GM19099 (cell line): Measurements from ENCODE around the gene GPBAR1.

Experiments used
- POLR2A ChIP-seq: IDR thresholded peaks from 3 replicates; pipeline ENCODE4 v1.6.1; 2011; ENCODE audit warnings: low read depth; ENCODE audit not compliant: insufficient read length; ENCODE audit errors: extremely low read depth

GPBAR1 gene

GRCh38 chr2:218260166-218260565 lies 649 bp upstream of the GPBAR1 start:
- TF ChIP-seq POLR2A, result no peak

- TF ChIP-seq POLR2A, result no peak
Measured at GRCh38 chr2:218261423-218262236, 815 bp downstream of the GPBAR1 start.

- TF ChIP-seq POLR2A, result no peak
Measured at GRCh38 chr2:218262237-218262600, 1.4 kb downstream of the GPBAR1 start.

GRCh38 chr2:218262631-218263586 lies 2.1 kb downstream of the GPBAR1 start:
- no peak for TF ChIP-seq POLR2A

GRCh38 chr2:218263817-218264641 lies 3.2 kb downstream of the GPBAR1 start:
- no peak for TF ChIP-seq POLR2A

- TF ChIP-seq POLR2A, result no peak
Measured at GRCh38 chr2:218264773-218265561, 4.2 kb downstream of the GPBAR1 start.

- TF ChIP-seq POLR2A, result no peak
Measured at GRCh38 chr2:218265626-218266025, 4.8 kb downstream of the GPBAR1 start.

- no peak for TF ChIP-seq POLR2A
Measured at GRCh38 chr2:218266316-218266979, 5.6 kb downstream of the GPBAR1 start.

- TF ChIP-seq POLR2A, result no peak
Measured at GRCh38 chr2:218267259-218267658, 6.4 kb downstream of the GPBAR1 start.

- TF ChIP-seq POLR2A, result peak; percentile 73
Measured at GRCh38 chr2:218269900-218270720, 9.3 kb downstream of the GPBAR1 start, which contains the start of the genes AAMP and PNKD. TSS of gene AAMP (minus strand) at chr2:218270137. CDS start at chr2:218270086, 51 bp downstream. TSS of gene PNKD (plus strand) at chr2:218270519. CDS start at chr2:218270536, 17 bp downstream.

- TF ChIP-seq POLR2A, result no peak
Measured at GRCh38 chr2:218270721-218271486, 10.1 kb downstream of the GPBAR1 start.

GRCh38 chr2:218271487-218271797 lies 10.6 kb downstream of the GPBAR1 start:
- TF ChIP-seq POLR2A, result no peak
